Activated CD4-positive, alpha-beta T cell treated with anti-CD3 and anti-CD28 coated beads, Interleukin-10, Interleukin-2, amounts not matched to agents 100 ng/mL and 50 ng/mL, durations not matched to agents 16 hours and 8 hours (primary cell): ENCODE measurements around the gene NPC2.

Source experiments
- DNase-seq: peaks from one replicate; pipeline ENCODE4 v3.0.0-alpha.2; 2020

The NPC2 gene

DNA sequence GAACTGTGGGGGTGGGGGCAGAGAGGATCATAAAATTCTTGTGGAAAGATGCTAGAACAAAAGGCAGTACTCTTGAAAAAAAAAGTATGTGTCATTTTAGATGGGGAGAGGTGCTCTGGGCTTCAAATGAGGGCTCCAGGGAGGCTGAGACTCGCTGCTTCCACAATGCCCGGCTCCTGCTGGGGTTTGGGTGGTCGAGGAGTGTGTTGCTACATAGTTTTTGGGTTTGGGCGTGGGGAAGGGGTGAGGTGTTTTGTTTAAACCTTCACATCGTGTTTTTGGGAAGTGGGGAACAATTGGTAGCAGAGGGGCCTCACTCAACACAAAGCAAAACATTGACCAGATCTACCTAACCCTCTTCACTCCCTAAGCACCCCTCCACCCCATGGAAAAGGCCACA is 8.6 kb upstream of the NPC2 start:
- DNase-seq: no peak

GRCh38 chr14:74501135-74501614 is 8.1 kb upstream of the NPC2 start:
- DNase-seq: no peak

GRCh38 chr14:74500417-74501134 is 7.5 kb upstream of the NPC2 start:
- DNase-seq: no peak

DNA sequence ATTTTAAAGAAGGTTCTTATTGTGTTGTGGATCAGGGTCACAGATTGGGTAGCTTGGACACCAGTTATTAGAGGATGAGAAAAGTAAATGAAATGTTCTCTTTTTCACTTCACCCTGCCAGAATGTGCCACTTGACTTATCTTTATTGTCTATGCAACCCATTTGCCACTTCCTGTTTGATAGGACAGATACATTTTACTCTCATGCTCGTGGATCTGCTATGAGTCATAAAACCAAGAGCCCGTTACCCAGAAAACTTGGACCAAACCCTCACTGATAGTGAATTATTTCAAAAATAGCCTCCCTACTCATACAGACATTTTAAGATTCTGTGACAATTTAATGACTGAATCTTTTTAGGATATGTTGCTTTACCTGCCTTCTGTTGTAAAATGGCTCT is 2.3 kb upstream of the NPC2 start:
- peak; percentile 59 for DNase-seq

GRCh38 chr14:74493343-74494261 is 497 bp upstream of the NPC2 start, which contains the start of gene ISCA2:
ISCA2 (plus strand) TSS chr14:74493765; CDS start chr14:74493775, 10 bp downstream.
- peak; percentile 100 for DNase-seq

- peak; percentile 56 for DNase-seq
These were observed 939 bp downstream of the NPC2 start for GRCh38 chr14:74491956-74492775.

- no peak for DNase-seq
These were observed 2.6 kb downstream of the NPC2 start for GRCh38 chr14:74490486-74490885.

- no peak for DNase-seq
These were observed 4.2 kb downstream of the NPC2 start for GRCh38 chr14:74488786-74489397.

GRCh38 chr14:74486164-74486563 is 6.9 kb downstream of the NPC2 start:
- DNase-seq: no peak

- no peak for DNase-seq
These were observed 9.8 kb downstream of the NPC2 start for GRCh38 chr14:74483321-74483720.

GRCh38 chr14:74482571-74482970 is 10.5 kb downstream of the NPC2 start:
- no peak for DNase-seq

DNA sequence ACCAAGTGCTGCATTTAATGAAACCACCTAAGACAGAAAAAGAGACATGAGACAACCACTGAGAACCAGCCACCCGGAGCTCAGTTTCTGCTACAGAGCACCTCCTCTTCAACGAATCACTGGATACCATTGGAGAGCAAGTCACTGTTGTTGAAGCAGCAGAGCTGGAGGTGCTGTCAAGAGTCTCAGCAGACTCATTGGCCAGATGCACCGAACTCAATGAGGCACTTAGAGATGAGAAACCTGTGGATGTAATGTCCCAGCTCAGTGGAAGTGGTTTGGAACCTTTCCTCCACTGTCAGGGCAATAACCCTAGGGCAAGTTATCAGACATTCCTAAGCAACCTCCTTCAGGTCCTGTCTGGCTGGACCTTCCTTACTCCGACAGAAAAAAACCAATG is 13.1 kb downstream of the NPC2 start:
- DNase-seq: no peak

DNA sequence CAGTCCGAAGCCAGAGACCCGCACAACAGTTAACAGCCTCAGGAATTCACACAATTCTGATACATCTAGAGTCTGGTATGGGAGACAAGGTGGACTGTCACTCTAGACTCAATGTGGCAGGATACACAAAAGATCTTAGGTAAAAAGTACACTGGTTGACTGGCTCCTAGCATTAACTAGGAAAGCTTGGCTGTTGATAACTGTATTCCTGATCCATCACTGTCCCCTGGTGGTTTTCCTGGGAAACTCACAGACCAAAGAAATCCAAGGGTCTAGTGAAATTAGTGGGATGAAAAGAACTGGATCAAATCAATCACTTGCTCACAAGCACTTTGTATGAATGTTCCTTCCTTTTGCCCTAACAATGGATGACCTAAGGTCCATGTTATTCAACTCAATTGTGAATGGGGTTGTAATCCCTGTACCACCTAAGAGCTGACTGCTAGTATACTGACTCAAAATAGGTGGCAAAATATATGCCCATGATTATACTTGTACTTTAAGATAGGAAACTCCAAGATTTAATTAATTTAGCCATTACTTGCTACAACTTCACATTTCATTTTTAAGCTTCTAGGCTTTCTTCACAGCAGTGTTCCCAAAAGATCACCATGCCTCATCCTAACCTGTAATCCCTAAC is 14.0 kb downstream of the NPC2 start:
- DNase-seq: no peak

DNA sequence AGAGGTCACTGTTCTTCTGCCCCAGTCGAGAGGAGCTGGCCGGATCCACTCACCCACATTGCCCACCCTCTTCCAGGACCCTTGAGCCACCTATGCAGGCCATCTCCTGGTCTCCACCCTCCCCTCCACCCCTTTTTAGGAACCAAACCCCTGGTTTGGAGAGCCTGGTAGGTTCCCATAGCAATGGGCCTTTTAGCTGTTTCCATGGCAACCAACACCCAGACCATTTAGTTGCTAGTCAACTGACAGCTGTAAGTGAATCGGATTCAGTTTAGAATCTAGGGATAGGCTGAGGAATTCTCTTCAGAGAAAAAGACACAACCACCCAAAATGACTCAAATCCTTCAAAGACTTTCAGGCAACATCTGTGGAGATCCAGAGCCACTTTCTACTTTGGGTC is 16.5 kb downstream of the NPC2 start:
- no peak for DNase-seq

GRCh38 chr14:74476107-74476506 is 17.0 kb downstream of the NPC2 start:
- DNase-seq: no peak

DNA sequence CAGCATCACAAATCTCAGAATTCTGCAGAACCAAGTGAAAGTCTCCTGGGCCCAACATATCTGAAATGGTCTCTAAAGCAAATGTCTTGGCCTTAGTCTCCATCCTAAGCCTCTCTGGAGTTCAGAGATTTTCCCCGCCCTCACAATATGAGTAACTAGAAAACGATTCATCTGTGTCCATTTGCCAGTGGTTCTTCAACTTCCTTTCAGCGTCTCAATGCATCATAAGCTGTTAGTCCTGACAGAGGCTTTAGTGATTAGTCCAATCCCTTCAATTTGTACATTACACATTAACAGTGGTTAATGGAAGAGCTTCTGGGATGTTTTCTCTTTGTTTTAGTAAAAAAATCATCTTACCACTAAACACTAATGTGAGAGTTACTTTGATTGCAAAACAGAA is 17.4 kb downstream of the NPC2 start:
- no peak for DNase-seq

GRCh38 chr14:74474376-74474775 is 18.7 kb downstream of the NPC2 start:
- DNase-seq: no peak

DNA sequence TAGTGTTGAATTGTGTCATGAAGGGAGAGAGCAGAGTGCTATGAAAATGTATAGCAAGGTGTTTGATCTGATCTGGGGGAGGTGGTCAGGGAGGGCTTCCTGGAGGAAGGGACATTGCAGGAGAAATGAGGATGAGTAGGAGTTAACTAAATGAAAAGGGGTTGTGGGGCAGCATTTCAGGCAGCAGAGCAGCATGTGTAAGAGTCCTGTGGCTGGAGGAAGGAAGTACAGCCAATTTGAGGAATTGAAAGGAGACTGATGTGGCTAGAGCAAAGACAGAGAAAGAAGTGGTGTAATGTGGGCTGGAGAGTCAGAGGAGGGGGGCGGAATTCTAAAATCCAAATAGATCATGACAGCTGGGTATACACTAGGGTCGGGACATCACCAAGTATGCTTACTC is 20.5 kb downstream of the NPC2 start:
- DNase-seq: no peak

GRCh38 chr14:74469548-74470518 is 23.3 kb downstream of the NPC2 start:
- DNase-seq: no peak

DNA sequence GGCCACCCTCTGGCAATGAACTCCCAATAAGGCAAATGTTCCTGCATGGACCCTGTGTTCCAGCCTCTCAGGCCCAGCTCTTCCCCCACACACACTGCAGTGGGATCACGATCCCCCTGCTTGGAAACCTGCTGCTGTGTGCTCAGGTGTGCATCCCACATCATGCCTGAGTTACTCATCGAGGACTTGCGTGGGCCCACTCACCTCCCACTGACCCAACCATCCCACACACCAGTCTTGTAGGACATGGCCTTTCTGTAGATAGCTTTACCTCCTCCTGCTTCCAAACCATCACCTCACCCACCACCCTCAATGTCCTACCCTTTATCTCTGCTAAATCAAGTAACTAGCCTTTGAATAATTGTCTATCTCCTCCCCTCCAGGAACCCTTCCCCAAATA is 24.6 kb downstream of the NPC2 start:
- no peak for DNase-seq

DNA sequence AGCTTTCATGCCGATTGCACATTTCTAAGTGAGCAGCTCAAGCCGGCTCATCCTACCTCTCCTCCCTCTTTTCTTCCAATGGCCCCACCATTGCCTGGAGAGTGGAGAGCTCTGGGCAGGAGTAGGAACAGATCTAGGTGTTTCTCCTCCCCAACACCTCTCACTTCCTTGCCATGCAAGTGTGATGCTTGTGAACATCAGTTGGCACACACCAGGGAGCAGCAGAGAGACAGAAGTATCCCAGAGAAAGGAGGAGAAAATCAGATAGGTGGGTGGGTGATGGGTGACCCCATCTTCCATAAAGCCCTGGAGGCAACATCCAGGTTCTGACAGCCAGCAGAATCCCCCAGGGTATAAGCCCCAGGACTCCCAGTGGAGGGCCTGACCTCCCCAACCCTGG is 27.8 kb downstream of the NPC2 start:
- DNase-seq: no peak
